GM19324 (cell line): ENCODE measurements around the gene PAXX.

Experiments
- ATAC-seq: cut with Tn5 transposase; IDR thresholded peaks from one replicate; pipeline ENCODE4 v1.9.1; 2021; ENCODE audit warnings: mild to moderate bottlenecking, moderate library complexity; ENCODE audit not compliant: unreplicated experiment, low FRiP score

The PAXX gene

DNA sequence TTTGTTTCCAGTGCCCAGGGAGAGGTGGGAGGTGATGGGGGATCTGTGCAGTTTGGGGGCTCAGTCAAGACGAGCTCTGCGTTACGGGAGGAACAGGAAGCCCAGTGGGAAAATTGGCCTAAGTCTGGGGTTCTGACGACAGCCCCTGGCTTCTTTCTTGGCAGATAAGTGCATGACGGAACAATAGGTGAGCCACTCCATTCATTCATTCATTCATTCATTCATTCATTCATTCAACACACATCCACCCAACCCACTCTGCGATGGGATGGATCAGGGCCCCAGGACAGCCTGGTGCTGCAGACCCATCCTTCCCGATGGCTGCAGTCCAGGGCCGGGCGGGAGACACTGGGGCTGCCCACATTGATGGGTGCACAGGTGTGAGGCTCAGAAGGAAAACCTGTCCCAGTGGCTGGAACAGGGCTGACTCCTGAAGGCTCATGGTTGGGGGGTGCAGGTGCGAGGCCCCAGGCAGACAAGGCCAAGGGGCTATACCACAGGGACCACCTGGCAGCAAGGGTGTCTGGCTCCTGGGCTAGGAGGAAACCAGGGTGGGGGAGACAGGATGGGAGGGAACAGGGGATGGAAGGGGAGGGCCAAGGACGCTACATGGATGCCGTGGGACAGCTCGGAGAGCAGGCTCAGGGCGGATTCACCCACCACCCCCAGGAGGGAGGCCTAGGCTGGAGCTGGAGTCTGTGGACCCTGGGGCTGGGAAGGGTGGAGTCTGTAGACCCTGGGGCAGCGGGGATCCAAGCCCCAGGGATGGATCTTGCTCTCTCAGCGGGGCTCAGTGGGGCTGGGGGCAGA, 11.3 kb upstream of the PAXX start:
- ATAC-seq: no peak

DNA sequence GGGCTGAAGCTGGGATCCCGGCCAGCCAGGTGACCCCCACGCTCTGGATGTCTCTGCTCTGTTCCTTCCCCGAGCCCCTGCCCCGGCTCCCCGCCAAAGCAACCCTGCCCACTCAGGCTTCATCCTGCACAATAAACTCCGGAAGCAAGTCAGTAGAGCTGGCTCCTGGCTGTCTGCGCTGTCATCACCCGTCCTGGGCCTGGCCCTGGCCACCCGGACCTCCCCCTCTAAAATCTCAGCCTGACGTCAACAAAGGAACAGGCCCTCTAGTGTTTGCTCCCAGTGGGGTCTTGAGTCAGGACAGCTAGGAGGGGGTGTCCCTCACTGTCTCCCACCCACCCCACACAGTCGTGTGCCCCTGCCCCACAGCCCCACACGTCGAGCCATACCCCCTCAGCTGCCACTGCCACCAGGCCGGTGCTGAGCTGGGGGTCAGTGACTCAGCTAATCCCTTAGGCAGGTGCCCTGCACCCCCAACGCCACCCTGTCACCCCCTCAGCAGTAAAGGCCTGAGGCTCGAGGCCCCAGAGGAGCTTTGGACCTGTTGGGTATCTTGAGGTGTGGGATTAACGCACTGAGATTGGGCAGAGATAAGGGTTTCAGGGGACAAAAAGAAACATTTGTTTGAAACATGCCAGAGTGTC, 10.5 kb upstream of the PAXX start:
- no peak for ATAC-seq

DNA sequence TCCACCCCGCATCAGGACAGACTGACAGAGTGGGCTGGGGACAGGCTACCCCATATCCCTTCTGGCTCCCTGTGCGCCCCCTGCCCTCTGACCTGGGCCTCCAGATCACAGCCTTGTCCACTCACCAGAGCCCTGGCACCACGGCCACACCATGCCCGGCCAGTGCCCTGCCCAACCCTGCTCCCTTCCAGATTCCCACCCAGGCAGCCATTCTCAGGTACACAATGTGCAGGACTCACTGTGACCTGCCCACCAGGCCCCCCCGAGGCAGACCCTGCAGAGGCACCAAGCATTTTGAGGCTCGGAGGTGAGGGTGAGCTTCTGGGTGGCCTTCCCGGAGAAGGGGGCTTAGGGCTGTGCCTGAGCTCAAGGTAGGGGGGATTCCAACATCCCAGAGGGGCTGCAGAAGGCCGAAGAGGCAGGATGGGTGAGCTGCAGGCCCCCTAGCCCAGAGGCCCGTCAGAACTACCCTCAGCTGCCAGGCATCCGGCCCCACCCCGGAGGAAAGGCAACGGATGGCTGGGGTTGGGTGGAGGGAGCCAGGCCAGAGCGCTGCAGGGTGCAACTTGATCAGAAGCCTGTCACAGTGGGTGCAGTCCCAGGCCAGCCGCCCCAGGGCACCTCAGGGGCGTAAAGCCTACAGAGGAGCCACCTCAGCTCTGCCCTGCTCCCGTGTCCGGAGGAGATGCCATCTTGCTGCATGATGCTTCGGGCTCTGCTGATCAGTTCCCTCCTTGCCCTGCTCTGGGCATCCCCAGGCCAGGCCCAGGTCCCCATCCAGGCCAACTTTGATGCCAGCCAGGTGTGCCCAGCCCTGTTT, 9.8 kb upstream of the PAXX start, which contains the start of gene LCNL1:
LCNL1 (plus strand) TSS at position 762 of the 820 bp plus-strand sequence. CDS start 594 bp downstream, outside the sequence.
- ATAC-seq: no peak

DNA sequence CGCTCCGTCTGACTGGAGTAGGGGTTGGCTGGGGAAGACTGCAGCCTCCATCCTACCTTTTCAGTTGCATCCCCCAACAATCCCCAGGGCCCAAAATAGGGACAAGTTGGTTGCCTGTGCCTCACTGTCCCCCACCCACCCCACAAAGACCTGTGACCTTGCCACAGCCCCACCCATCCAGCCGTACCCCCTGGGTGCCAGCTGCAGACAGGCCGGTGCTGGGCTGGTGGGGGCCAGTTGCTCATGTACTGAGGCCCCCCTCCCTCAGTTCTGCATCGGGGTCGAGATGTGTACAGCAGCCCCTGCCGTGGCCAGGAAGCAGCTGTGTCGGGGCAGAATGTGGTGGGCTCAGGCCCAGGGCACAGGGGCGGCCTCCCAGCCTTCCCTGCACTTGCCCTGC, 9.1 kb upstream of the PAXX start:
- no peak for ATAC-seq

DNA sequence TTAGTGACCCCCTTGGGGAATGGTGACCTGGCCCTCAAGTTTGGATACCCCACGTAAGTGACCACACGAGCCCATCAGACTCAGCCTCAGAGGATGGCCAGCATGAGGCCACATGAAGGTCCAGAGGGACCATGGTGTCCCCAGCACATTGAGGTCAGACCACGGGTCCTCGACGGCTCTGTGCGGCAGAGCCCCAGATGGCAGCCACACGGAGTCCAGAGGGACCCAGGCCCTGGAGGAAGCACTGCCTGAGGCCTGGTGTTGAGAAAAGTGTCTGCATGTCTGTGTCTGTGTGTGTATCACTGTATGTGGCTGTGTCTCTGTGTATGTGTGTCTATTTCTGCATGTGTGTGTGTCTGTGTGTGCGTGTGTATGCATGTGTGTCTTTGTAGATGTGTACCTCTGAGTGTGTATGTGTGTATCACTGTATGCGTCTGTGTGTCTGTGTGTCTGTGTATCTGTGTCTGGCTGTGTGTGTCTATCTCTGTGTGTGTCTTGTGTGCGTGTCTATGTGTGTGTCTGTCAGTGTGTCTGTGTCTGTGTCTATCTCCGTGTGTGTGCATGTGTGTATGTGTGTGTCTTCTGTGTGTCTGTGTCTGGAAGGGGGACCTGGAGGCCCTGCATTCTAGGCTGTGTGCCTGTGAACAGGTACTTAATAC, 8.4 kb upstream of the PAXX start:
- ATAC-seq: no peak

DNA sequence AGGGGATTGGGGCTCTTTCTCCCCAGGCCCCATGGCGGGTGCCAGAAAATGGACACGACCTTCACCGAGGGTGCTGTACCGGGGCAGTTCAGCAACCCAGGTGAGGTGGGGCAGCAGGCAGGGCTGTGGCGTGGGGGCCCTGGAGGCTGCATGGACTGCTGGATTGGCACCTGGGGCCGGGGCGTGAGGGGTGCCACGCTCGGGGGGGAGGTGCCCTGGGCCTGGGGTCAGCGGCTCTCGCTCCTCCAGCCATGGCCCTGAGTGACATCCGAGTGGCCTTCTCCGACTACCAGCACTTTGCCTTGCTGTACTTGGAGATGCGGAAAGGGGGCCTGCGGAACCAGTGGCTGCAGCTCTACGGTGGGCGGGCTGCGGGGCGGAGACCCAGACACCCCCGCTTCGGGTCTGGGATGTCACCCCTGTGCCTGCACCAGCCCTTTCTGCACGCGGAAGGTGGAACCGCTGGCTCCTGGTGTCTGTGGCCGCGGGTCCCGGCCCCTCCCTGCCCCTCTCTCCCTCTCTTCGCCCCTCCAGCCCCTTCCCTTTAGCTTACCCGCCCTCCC, 7.7 kb upstream of the PAXX start:
- ATAC-seq: no peak

DNA sequence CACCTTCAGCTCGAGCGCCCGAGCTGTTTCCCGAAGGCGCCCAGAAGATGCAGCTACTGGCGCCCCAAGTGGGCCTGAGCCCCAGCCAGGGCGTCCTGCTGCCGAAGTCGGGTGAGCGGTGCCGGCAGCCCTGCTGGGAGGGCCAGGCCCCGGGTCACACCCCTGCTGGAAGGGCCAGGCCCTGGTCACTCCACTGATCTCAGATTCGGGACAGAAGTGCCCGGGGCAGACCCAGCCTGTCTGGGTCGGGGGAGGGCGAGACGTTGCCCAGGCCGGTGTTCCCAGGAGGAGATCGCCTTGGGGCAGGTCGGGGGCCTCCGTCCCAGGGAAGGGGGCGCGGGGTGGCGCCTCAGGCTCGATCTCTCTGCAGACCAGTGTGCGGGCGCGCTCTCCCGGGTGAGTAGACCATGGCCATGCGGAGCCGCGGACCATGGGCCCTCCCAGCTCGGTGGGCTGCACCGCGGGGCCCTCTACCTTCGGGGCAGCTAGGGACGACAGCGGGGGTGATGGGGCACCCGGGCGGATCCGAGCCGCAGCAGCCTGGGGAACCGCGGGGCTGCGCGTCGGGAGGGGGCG, 7.1 kb upstream of the PAXX start:
- ATAC-seq: no peak

DNA sequence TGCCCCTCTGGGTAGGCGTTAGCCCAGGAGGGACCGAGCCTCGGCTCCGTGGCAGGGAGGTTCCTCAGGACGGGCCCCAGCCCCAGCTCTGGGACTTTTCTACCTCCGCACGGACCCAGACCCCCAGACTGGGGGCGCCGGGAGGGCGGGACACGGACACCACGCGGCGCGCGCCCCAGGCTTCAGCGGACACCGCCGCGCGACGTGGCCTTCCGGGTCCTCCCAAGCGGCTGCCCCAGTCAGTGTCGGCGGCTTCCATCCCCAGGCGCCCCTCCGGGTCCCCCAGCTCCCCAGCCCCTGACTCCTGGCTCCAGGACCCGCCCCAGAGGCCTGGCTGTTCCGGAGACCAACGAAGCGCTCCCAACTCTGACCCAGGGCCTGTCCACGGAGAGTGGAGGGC, 6.4 kb upstream of the PAXX start:
- ATAC-seq: no peak

DNA sequence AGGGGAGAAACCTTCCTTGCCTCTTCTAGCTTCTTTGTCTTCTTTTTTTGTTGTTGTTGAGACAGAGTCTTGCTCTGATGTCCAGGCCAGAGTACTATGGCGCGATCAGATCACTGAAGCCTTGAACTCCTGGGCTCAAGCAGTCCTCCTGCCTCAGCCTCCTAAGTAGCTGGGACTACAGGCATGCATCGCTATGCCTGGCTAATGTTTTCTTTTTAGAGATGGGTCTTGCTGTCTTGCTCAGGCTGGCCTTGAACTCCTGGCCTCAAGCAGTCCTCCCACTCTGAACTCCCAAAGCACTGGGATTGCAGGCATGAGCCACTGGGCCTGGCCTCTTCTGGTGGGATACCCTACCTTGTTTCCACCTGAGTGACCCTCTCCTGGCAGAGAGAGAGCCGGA, 3.4 kb upstream of the PAXX start:
- no peak for ATAC-seq

DNA sequence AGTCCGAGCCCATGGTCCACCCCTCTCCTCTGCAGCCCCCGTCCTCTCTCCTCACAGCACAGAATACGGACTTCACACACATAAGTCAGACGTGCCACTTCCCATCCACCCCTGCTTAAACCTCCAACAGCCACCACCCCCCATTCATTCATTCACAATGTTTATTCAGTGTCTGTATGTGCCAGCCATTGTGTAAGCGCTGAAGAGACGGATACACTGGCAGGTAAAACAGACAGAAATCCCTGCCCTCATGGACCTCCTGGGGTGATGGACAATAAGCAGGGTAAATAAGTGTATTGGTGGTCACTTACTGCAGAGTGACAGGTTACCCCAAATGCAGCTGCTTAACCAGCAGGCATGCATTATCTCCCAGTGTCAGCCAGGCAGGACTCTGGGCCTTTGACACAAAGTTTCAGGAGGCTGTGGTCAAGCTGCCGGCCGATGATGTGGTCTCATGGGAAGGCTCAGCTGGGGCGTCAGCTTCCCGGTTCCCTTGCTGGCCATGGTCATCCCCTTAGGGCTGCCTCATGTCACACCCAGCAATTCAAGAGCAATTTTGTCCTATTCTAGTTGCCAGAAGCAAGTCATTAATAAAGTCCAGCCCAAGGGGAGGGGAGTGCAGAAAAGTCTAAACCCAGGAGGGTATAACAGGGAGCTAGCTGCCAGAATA, 1.8 kb upstream of the PAXX start:
- ATAC-seq: no peak

DNA sequence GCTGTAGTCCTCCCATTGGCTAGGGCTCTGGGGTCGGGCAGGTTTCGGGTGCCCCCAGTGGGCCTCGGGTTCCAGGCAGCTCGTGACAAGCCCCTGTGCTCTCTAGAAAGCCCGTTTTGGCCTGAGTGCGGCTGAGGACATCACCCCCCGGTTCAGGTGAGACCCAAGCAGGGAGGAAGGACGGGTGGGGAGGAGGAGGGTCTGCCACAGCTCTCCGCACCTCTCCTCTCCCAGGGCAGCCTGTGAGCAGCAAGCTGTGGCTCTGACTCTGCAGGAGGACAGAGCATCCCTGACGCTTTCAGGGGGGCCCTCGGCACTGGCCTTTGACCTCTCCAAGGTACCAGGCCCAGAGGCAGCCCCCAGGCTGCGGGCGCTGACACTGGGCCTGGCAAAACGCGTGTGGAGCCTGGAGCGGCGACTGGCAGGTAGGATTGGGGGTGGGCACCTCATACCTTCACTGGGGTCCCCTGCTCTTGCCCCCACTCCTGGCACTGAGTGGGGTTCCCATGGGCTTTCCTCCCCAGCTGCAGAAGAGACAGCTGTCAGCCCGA, 672 bp downstream of the PAXX start:
- ATAC-seq: no peak

DNA sequence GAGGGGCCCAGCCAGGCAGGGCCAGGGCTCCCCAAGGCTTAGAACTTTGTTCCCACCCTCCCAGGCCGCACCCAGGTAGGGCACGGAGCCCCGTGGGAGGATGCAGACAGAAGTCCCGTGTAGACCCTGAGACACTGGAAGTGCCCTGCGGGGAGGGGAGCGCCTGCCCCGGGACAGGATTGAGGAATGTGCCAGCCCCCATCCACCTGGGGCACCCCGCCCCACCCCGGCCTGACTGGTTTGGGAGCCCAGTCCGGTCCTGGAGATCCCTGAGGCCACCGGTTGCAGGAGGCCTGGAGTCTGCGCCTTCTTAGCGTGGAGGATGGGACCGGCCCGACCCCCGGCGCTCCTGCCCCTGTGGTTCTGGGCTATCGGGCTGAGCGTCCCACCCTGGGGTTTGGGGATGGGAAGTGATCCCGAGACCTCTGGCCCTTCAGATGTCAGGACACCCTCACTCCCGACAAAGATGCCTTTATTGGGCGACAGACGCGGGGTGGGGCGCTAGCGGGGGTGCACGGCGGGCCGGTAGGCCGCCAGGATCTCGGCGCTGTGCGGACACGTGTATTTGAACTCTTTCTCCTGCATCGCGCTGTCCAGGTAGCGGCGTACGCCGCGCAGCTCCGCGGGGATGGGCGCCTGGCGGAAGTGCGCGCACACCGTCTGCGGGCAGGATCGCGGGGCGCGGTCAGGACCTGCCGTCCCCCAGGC, 2.1 kb downstream of the PAXX start:
- no peak for ATAC-seq

DNA sequence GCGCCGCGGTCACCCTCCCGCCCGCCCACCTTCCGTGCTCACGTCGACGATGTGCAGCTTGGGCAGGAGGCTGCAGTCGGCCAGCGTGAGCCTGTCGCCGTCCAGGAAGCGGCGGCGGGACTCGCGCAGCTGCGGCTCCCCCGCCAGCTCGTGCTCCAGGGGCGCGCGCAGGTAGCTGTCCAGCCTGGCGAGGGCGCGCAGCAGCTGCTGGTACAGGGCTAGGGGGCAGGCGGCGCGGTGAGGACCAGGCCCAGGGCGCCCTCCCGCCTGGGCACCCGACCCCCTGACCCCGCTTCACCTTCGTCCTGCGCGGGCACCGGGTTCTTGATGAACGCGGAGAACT, 2.6 kb downstream of the PAXX start:
- no peak for ATAC-seq

DNA sequence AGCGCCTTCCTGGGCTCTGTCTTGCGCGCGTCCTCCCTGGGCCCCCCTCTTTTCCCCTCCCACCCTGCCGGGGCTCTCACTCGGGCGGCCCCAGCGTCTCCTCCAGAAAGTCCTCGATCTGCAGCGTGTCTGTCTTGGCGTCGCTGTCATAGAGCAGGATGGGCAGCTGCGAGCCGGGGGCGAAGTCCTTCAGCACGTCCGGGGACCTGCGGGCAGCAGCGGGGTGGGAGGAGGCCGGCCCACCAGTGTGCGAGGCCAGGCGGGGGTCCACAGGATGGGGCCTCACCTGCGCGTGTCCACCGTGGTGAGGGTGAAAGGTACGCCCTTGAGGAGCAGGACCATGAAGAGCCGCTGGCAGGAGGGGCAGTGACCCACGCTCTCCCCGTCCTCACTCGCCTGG, 3.1 kb downstream of the PAXX start:
- no peak for ATAC-seq

DNA sequence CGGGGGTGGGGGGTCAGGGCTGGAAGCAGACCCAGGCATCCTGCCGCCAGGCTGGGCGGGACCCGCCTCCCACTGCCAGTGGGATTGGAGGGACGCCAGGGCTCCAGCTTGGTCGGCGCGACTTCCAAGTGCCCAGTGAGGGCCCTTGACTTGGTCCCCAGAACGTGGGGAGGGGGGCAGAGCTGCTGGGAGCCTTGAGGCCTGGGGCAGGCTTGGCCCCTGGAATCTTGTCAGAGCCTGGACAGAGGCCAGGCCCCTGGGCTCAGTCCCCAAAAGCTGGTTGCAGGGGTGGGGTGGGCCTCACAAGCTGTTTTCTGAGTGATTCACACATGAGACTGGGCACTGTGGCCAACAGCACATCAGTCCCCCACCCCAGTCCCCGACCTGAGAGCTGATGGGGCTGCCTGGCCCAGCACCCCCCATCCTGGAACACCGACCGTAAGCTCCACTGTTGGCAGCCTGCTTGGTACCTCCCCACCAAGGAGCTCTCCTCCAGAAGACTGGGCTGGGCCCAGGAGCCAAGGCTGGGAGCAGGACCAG, 3.6 kb downstream of the PAXX start:
- no peak for ATAC-seq

DNA sequence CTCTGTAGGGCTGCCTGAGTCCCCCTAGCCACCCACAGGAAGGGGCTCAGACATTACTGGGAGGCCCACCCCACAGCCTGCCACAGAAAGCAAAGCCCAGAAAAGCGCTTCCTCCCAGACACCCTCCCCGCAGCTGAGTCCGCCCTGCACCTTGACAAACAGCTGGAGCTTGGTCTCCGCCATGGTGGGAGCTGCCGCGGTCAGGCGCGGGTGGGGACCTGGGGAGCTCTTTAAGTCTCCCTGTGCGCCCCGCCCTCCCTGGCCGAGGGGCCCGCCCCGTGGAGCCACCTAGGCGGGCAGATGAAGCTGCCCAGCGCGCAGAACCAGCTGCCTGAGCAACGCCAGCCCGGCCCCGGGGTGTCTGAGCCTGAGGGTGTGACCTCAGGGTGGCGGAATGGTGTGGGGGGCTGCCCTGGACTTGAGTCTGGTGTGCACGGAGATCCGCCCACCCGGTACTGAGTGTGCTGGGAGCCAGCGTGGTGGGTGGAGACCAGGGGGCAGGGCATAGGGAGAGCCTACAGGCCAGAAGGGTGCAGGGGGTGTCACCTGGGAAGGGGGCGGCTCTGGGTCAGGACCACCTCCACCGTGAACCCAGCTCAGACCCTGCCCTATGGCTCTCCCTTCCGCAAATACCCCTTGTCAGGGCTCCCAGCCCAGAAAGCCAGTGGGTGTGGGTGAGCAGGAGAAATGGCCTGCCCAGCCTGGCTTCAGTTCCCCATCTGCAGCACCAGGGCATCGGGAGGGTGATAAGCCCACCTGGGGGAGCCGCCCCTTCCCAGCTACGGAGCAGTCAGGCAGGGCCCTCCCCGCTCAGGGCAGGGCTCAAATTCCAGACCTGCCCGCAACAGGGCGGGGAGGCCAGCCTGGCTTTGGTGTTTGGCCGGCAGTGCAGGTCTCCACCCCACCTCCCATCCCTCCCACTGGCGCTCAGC, 4.4 kb downstream of the PAXX start, which contains the start of gene CLIC3:
CLIC3 (minus strand) TSS at position 208 of the 932 bp plus-strand sequence; CDS start at position 183, 25 bp downstream.
- ATAC-seq: no peak

DNA sequence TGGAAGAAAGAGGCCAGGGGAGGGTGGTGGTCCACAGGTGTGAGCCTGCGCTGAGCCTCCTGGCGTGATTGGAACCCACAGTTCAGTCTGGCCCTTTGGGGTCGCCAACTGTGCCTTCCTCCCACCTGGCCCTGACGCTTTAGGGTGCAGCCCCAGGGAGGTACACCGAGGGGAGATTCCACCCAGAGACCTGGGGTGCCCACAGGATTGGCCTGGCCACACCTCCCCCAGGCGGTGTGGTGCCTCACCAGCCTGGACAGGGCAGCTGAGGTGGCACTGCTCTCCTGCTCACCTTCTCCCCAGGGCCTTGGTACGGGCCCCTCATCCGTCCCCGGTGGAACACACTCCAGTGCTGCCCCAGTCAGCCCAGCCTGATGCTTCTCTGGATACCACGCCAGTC, 5.1 kb downstream of the PAXX start:
- ATAC-seq: no peak
